HL-60/S4 (cell line): Measurements from ENCODE around the gene ARHGAP15.
"Not testable (repeated sequence)": the region's sequence is repeated elsewhere in the genome, so short reads cannot be mapped to it uniquely, and the experiment has no call there.

Experiments used
- in situ Hi-C: fragments of 300-500 bp; cut with MboI; formaldehyde crosslinking; loops from 2 replicates; pipeline ENCODE4 v1.14.3; 2022; ENCODE audit warnings: low sequenced_read_pairs

The ARHGAP15 gene

DNA sequence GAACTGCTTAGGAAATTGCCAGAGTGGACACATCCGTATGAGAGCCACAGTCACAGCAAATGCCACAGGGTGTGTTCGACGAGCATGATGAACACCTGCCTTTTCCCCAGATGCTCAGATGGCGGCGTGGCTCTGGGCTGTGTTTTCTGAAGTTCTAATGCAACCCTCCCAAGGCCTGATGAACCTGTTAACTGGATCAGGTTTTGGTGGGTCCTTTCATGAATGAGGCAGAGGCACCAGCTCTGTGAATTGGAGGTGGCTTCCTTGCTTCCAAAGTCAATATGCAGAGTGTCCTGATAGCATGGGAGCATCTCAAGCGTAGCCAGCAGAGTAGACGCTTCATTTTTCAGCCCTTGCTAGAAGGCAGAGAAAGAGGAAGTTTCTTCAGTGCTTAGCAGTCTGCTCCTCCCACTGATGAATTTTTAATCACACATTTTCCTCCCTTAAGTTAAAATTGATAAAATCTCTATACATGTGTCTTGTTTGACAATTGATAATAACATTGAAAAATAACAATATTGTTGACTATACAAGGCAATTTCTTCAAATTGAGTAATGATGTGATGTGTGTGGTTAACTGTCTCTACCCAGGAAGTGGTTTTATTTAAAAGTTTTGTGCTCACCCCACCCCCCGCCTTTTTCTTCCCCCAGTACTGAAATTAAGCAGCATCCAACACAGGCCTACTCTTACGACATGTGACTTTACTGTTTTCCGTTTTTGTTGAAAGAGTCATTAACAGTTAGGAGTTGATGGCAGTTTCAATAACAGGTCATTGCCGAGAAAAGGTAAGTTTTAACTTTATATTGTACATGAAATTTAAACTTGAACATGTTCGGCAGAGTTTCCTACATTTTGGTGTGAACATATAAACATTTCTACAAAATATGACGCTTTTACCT lies at the start of gene ARHGAP15:
ARHGAP15 (plus strand) TSS at position 739 of the 900 bp plus-strand sequence.
- in situ Hi-C loops, result no loop called here

DNA sequence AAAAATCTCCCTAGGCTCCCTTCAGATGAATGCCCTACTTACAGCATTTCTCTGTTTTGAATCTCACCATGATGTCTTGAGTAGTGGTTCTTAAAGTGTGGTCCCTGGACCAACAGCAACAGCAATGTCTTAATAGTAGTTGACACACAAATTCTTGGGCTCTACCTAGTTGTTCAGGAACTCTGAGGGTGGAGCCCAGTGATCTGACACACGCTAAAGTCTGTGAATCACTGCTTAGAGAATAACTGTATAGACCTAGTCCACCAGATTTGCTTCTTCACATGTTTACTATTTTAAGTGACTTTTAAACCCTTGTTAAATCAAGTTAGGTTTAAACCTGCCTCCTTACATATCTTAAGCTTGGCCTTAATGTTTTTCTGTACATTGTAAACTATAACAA lies 47.6 kb upstream of the ARHGAP15 start:
- in situ Hi-C loops, result no loop called here

DNA sequence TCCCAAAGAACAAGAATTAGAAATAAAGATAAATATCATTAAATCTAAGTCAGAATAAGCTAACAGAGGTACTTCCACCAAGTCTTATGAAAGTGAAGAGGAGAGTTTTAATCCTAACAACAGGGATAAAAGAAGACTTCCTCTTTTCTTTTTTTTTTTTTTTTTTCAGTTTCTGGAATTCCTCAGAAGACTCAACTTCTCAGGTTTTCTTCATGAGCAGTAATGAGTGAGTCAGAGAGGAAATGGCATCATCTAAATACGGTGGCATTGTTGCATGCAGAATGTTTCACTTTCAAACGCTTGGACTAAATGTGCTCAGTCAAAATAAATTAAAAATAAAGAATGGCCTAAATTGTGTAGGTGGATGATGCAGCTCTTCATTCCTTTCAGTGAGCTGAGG lies 45.6 kb upstream of the ARHGAP15 start:
- in situ Hi-C loops, result no loop called here

DNA sequence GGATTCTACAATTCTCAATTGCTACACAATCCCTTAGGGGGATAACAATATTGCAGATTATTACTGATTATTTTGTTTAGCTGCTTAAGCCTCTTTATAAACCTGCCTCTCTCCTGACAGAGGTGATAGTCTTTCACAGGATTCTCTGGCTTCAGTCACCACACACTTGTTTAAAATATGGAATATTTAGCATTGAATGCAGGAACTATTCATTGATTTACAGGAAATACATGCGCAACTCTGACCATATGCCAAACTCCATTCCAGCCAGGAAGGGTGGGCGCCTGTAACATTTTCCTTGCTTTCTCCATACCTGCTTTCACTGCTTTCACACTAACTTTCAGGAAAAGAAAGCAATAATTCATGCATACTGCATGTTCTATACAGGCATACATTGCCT lies 44.8 kb upstream of the ARHGAP15 start:
- in situ Hi-C loops, result no loop called here

GRCh38 chr2:143085125-143085784 lies 44.0 kb upstream of the ARHGAP15 start:
- in situ Hi-C loops, result no loop called here

GRCh38 chr2:143087033-143087432 lies 42.2 kb upstream of the ARHGAP15 start:
- in situ Hi-C loops, result no loop called here

DNA sequence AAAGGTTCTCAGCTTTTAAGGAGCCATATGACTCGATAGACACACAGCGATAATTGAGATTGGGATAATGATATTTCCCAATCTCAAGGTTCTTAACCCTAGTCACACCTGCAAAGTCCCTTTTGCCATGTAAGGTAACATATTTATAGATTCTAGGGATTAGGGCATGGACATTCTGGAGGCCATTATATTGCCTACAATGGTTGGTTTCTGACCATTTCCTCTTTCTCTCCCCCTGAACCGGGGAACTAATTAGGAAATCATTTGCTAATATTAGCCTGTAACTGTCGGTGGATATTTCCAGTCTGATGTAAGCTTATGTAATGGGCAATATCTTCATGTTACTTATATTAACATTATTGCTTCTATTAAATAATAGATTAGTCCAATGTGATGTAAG lies 40.8 kb upstream of the ARHGAP15 start:
- in situ Hi-C loops, result no loop called here

DNA sequence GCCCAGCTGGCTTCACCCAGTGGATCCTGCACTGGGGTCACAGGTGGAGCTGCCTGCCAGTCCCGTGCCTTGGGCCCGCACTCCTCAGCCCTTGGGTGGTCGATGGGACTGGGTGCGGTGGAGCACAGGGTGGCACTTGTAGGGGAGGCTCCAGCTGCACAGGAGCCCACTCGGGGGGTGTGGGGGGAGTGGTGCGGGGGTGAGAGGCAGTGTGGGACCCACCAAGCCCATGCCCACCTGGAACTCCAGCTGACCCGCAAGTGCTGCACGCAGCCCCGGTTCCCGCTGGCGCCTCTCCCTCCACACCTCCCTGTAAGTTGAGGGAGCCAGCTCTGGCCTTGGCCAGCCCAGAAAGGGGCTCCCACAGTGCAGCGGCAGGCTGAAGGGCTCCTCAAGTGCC lies 39.7 kb upstream of the ARHGAP15 start:
- in situ Hi-C loops, result not testable (repeated sequence)

DNA sequence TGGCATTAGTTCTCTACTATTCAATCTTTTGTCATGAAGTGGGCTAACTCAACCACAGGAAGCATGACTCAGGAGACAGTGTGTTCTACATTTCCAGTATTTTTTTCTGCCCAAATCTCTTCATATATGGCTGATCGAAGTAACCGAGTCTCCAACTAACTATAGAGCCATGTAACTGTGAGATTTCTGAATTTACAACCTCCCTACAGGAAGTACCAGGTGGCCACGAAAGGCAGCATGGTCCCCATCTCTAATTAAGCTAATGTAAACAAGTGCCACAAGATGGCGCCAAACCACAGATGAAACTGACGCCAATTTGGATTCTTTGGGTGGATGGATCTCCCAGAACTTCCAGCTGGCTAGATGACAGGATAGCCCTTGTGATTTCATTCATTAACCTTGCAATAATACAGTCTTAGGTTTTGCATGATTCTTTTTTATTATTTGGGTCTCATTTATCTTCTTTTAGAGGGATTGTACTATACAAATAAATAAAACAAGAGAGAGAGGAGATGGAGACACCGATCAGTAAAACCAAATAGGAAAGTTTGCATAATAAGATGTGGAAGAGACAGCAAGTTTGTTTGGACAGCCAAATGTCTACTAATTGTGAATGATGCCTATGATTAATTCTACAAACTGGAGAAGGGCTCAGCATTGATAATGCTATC lies 18.3 kb upstream of the ARHGAP15 start:
- in situ Hi-C loops, result loop anchor here (10.0 kb wide), 1 partner anchor 144 kb away; no protein-coding TSS in a partner anchor

- in situ Hi-C loops, result loop anchor here (10.0 kb wide), 1 partner anchor 138 kb away; no protein-coding TSS in a partner anchor
Measured at GRCh38 chr2:143117225-143117624, 12.0 kb upstream of the ARHGAP15 start.

DNA sequence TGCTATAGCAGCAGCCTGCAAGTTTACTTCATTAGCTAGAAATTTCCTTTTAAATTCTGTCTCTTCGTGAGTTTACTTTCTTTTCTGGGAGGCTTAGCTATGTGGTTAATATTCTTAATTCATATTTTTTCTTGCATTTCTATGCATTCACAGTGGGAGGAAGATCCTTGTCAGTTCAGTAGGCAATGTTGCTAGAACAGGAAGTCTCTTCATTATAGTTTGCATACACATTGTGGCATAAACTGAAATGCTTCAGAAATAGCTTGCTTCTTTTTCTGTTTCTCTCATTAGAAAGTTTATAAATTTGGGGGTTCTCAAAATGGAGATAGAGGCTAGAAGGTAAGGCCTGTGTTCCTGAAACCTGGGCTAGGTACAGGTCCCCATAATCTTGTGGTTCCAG lies 8.1 kb upstream of the ARHGAP15 start:
- in situ Hi-C loops, result no loop called here

- in situ Hi-C loops, result no loop called here
Measured at GRCh38 chr2:143121957-143122356, 7.3 kb upstream of the ARHGAP15 start.

DNA sequence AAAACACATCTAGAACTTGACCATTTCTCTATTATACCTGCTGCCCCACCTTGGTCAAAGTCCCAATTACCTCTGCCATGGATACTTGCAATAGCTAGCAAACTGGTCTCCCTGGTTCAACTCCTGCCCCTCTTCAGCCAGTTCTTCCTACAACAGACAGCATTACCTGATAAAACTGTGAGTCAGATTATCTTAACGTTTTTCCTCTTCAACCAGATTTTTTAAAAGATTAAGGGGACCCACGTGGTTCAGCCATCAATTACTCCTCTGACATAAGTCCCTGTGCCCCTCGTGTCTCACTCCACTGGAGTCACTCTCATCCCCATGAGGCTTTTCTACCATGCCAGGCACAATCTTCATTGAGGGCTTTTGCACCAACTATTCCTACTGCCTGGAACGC lies 5.3 kb upstream of the ARHGAP15 start:
- in situ Hi-C loops, result no loop called here

GRCh38 chr2:143124445-143124844 lies 4.8 kb upstream of the ARHGAP15 start:
- in situ Hi-C loops, result no loop called here

DNA sequence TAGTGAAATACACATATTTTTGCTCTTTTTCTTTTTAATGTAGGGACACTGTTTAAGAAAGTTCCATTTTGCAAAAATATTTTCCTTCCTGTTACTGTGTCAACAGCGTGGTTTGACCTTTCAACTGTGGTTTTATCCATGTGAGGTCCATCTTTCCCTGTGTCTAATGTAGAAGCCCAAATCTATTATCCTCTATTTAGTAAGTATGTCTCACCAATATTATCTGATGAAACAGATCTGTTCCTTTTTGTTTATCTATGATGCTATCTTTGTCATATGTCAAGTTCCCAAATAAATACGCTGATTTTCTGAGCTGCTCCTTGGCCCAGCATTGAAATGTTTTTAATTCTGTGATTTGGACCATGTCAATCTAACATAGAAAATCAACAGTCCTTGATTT lies 3.5 kb upstream of the ARHGAP15 start:
- in situ Hi-C loops, result no loop called here

GRCh38 chr2:143132355-143132754 lies 3.1 kb downstream of the ARHGAP15 start:
- in situ Hi-C loops, result no loop called here

GRCh38 chr2:143133783-143134182 lies 4.6 kb downstream of the ARHGAP15 start:
- in situ Hi-C loops, result no loop called here

DNA sequence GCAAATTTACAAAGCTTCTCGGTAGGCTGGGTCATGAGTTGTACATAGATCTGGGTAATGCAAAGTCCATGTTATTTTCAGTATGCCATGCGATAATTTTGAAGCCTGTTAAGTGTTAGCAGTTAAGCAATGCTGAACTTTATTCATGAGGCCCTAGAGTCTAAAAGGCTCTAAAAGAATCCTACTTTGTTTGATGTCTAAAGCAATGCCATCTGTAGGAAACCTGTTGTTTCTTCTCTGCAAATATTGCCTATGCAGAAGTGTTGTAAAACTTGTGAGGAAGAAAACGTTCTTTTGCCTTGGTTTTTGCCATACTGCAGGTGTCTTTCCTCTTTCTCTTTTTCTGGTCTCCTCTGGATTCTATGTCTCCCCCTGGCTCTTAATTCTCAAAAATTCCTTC lies 9.1 kb downstream of the ARHGAP15 start:
- in situ Hi-C loops, result no loop called here

GRCh38 chr2:143139835-143140393 lies 10.7 kb downstream of the ARHGAP15 start:
- in situ Hi-C loops, result no loop called here

DNA sequence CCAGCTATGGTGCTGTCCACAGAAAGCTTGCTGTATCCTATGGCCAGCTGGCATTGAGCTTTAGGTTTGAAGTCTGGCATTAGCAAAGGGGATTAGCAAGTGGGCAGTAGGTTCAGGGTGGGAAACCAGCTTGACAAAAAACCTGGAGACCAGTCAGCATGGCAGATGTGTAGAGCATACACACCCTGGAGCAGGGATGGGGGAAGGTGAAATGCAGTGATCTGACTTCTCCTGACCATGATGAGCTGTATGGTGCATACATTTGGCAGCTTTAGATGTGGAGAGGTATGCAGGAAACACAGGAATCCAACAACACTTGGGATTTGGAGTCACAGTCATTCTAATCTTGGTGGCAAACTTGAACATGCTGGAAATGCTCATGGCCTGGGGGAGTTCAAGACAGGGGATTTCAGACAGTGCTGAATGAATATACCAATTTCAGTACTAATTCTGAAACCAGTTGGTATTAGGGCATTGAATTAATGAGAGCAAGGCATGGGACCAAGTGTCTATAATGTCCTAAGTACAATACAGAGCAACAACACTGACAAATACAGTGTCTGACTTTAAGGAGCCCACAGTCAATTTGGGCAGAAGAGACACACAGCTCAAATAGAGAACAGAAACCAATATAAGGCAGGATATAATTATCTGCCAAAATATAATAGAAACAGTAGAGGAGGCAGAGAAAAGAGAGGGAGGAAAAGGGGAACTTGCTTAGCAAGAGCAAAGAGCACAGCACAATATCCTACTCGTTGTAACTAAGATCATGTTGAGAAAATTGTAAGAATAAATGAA lies 11.8 kb downstream of the ARHGAP15 start:
- in situ Hi-C loops, result no loop called here
